Measurements from ENCODE around the gene CP. TPM values are rescaled to one million over a fixed set of nuclear protein-coding genes. Genes with fewer than 3 reads are reported as not detected.

CP gene
- 10 to 100 TPM in 2 of 9 donors, 1 to 10 TPM in 5, under 1 TPM in 2; 0.48 to 17.2 (median 7.1) TPM for total RNA-seq
- polyA plus RNA-seq: 1 to 10 TPM; 1.2 to 4.5 (median 2.5) TPM
- long read RNA-seq, donor 1: 0 reads
- long read RNA-seq, donor 2, partial matches to known transcripts: 28 of 28 reads
- long read RNA-seq, donor 2, other reads (novel, unspliced or antisense): 0 of 28 reads
- long read RNA-seq, donor 3: 0 reads
- long read RNA-seq, donor 4, full-length matches to known transcripts: 1 of 4 reads
- long read RNA-seq, donor 4, partial matches to known transcripts: 3 of 4 reads
- long read RNA-seq, donor 4, other reads (novel, unspliced or antisense): 0 of 4 reads
- long read RNA-seq, donor 5, full-length matches to known transcripts: 1 of 3 reads
- long read RNA-seq, donor 5, partial matches to known transcripts: 1 of 3 reads
- long read RNA-seq, donor 5, other reads (novel, unspliced or antisense): 1 of 3 reads
- long read RNA-seq, donor 6, partial matches to known transcripts: 1 of 1 reads
- long read RNA-seq, donor 6, other reads (novel, unspliced or antisense): 0 of 1 reads
- long read RNA-seq, donor 7: 0 reads
- long read RNA-seq, donor 8: 0 reads
- long read RNA-seq, donor 9: 0 reads
- long read RNA-seq, donor 10: 0 reads

DNA sequence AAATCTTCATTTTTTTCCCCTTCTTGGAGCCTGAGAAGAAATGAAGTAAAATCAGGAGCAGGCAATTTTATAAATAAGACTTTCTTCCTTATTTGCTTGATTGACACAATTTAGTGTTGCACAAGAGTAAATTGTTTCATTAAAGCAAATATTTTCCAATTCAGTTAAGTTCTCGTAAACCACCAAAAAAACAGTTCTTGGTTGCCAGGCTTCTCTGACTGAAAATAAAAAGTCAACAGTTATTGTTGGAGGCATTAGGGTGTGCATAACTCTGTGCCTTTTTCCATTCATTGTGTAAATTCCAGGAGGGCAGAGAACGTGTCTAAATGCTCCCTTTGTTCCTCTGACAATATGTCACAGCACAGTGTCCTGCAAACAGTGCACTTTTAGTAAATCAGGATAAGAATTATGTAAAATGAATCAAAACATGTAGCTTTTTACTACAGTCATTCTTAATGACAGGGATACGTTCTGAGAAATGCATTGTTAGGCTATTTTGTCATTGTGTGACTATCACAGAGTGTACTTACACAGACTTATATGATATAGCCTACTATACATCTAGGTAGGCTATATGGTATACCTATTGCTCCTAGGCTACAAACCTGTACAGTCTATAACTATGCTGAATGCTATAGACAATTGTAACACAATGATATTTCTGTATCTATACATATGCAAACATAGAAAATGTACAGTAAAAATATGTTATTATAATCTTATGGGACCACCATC is at the start of gene CP:
TSS of gene CP (minus strand) at position 47 of the 735 bp plus-strand sequence. CDS start at position 10, 37 bp downstream.
- no peaks in the 10 kb centered on the region for H3K27me3 ChIP-seq
- 60 to 70% (median 65%) methylated on average over 3 of the region's 3 CpGs for WGBS, 4 donors
- TF ChIP-seq POLR2A (IDR thresholded peaks at IDR 0.05): no peak
- TF ChIP-seq, protein P1, sequence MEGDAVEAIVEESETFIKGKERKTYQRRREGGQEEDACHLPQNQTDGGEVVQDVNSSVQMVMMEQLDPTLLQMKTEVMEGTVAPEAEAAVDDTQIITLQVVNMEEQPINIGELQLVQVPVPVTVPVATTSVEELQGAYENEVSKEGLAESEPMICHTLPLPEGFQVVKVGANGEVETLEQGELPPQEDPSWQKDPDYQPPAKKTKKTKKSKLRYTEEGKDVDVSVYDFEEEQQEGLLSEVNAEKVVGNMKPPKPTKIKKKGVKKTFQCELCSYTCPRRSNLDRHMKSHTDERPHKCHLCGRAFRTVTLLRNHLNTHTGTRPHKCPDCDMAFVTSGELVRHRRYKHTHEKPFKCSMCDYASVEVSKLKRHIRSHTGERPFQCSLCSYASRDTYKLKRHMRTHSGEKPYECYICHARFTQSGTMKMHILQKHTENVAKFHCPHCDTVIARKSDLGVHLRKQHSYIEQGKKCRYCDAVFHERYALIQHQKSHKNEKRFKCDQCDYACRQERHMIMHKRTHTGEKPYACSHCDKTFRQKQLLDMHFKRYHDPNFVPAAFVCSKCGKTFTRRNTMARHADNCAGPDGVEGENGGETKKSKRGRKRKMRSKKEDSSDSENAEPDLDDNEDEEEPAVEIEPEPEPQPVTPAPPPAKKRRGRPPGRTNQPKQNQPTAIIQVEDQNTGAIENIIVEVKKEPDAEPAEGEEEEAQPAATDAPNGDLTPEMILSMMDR (IDR thresholded peaks at IDR 0.05): no peak
- peak within 1 kb of the TSS in 1 of 4 donors; percentile 2 for H3K4me3 ChIP-seq
- H3K36me3 ChIP-seq (replicated peaks in 1 of 2): no peaks in the 10 kb centered on the region
- intact Hi-C loops (cut with DNase I): no loop called here
- no peak for DNase-seq
- H3K4me1 ChIP-seq (replicated peaks in 1 of 2): peaks cover 6 to 19% of the 10 kb centered on the region in 2 donors
- no peaks in the 10 kb centered on the region for H3K9me3 ChIP-seq (replicated peaks in 1 of 3)
- H3K27ac ChIP-seq: no peak within 1 kb of the TSS

DNA sequence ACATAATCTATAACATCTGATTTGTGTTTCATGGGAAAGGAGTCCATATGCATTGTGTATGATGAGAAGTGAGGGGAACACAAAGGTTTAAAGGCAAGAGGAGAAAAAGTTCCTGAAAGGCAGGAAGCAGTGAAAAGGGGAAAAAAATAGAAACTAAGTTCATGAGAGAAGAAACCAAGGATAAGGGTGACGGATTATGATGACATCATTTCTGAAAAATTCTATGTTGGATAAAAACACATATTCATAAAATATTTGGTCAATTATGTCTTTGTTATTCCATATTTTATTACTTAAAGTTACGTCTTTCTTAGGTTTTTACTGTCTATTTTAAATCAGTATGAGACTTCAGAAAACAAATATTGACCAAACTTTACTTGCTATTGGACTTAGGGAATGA is 48.6 kb upstream of the CP start:
- H3K4me1 ChIP-seq (replicated peaks in 1 of 2): no peaks in the 10 kb centered on the region
- no peaks in the 10 kb centered on the region for H3K9me3 ChIP-seq (replicated peaks in 1 of 3)
- no peaks in the 10 kb centered on the region for H3K36me3 ChIP-seq (replicated peaks in 1 of 2)
- TF ChIP-seq, protein P1 (IDR thresholded peaks at IDR 0.05): no peak
- TF ChIP-seq POLR2A (IDR thresholded peaks at IDR 0.05): no peak
- 47 to 59% (median 51%) methylated on average over 2 of the region's 2 CpGs for WGBS, 4 donors
- no peaks in the 10 kb centered on the region for H3K27me3 ChIP-seq
- no peak for DNase-seq
- H3K27ac ChIP-seq: no peak overlapping the region
- intact Hi-C loops (cut with DNase I): loop anchor here (5.0 to 10.0 kb wide), 4 partner anchors 148 to 315 kb away; no protein-coding TSS in a partner anchor
- H3K4me3 ChIP-seq: no peak overlapping the region

DNA sequence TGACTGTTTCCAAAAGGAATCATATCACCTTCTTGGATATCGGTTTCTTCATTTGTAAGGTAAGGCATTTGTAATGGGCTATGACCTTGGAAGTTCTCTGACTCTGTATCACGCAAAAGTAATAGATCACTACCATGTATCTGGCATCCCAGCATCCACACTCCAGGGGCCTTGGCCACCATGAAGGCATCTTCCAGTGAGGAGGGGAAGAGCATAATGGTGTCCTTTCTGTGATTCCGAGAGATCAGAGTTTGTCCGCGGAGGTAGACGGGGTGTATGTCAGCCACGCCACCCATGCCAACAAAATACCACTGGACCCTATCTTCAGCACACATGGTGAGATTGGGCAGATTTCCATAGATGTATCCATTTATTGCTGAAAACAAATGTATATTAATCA is 48.1 kb upstream of the CP start:
- Histone ChIP-seq H3K9me3 (replicated peaks in 1 of 3) (no peaks in the 10 kb centered on the region), H3K4me1 (replicated peaks in 1 of 2) (no peaks in the 10 kb centered on the region), H3K27ac (no peak overlapping the region), H3K36me3 (replicated peaks in 1 of 2) (no peaks in the 10 kb centered on the region), H3K27me3 (no peaks in the 10 kb centered on the region), H3K4me3 (no peak overlapping the region)
- DNase-seq: no peak
- TF ChIP-seq POLR2A (IDR thresholded peaks at IDR 0.05): no peak
- TF ChIP-seq, protein P1 (IDR thresholded peaks at IDR 0.05): no peak
- WGBS, 4 donors: 90 to 94% (median 92%) methylated on average over 7 of the region's 7 CpGs
- intact Hi-C loops (cut with DNase I): loop anchor here (5.0 to 10.0 kb wide), 4 partner anchors 147 to 315 kb away; no protein-coding TSS in a partner anchor

DNA sequence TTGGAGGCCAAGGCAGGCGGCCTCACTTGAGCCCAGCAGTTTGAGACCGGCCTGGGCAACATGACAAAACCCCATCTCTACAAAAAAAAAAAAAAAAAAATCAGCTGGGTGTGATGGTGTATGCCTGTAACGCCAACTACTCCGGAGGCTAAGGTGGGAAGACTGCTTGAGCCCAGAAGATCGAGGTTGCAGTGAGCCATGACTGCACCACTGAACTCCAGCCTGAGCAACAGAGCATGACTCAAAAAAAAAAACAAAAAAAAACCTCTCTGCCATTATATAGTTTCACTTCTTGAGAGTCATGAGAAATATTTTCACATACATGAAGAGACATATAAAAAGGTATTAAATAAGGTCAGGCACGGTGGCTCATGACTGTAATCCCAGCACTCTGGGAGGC is 45.9 kb upstream of the CP start:
- Histone ChIP-seq H3K4me3 (no peak overlapping the region), H3K27me3 (no peaks in the 10 kb centered on the region), H3K9me3 (replicated peaks in 1 of 3) (no peaks in the 10 kb centered on the region), H3K4me1 (replicated peaks in 1 of 2) (no peaks in the 10 kb centered on the region), H3K27ac (no peak overlapping the region), H3K36me3 (replicated peaks in 1 of 2) (no peaks in the 10 kb centered on the region)
- intact Hi-C loops (cut with DNase I): no loop called here
- 91 to 95% (median 94%) methylated on average over 6 of the region's 6 CpGs for WGBS, 4 donors
- no peak for DNase-seq
- TF ChIP-seq POLR2A (IDR thresholded peaks at IDR 0.05): no peak
- TF ChIP-seq, protein P1 (IDR thresholded peaks at IDR 0.05): no peak
